Measurements from ENCODE around the gene TPGS1.
"Not testable (repeated sequence)": the region's sequence is repeated elsewhere in the genome, so short reads cannot be mapped to it uniquely, and the experiment has no call there.

The TPGS1 gene

DNA sequence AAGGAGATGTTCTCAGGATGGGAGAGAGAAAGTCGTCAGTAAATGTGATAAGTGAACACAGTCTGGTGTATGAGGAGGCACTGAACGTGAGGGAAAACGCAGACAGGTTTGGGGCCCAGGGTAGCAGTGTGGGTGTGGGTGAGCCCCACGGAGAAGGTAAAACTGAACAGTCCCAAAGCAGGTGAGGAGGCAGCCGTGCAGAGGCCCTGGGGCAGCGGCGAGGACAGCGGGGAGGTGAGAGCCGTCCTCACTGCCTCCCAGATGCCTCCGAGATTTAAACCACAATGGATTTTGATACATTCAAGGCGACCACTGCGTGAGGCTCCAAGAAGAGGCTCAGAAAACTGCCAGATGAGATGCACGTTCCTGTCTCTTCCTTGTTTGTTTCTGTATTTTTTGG lies 31.9 kb upstream of the TPGS1 start:
- DNase-seq (ENCODE audit: low read depth), result no peak

DNA sequence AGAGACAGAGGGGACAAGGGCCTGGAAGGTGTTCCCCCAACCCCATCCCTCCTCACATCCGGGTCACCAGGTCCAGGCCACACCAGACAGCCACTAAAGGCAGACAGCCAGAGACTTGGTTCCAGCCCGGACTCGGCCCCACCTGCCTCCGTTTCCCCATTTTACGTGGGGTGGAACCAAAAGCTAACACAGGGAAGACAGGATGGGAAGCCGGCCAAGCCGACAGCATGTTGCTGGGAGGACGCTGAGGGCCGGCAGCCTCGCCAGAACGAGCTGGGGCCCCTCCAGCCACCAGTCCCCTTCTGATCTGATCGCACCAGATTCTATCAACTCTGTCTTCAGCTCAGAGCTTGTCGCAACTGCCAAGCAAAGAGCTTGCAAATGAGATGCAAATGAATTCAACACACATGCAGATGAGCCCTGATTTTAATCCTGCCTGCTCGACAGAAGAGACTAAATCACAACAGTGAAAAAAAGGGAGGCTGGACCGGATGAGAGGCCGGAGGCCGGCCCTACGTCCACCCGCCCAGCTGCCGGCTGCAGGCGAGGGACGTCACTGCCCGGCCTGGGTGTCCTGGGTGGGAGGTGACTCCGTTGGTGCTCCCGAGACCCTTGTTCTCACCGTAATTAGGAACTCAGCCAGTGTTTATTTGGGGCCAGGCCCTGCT lies 28.9 kb upstream of the TPGS1 start:
- DNase-seq (ENCODE audit: low read depth), result no peak

DNA sequence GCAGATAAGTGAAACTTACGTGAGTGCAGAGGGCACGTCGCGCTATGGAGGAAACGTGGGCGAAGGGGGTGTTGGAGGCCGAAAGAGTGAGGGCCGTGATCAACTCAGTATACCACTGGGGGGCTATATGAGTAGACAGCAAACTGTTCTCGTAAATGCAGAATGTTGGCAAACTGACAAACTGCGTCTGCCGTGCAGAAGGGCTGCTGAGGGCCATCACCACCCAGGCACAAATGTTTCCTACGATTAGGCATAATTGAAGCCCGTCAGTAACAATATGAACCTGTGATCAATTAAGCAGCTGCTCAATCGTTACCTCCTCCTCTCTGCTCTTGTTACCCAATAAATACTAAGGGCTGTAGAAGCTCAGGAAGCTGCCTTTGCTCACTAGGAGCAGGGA lies 28.3 kb upstream of the TPGS1 start:
- no peak for DNase-seq (ENCODE audit: low read depth)

DNA sequence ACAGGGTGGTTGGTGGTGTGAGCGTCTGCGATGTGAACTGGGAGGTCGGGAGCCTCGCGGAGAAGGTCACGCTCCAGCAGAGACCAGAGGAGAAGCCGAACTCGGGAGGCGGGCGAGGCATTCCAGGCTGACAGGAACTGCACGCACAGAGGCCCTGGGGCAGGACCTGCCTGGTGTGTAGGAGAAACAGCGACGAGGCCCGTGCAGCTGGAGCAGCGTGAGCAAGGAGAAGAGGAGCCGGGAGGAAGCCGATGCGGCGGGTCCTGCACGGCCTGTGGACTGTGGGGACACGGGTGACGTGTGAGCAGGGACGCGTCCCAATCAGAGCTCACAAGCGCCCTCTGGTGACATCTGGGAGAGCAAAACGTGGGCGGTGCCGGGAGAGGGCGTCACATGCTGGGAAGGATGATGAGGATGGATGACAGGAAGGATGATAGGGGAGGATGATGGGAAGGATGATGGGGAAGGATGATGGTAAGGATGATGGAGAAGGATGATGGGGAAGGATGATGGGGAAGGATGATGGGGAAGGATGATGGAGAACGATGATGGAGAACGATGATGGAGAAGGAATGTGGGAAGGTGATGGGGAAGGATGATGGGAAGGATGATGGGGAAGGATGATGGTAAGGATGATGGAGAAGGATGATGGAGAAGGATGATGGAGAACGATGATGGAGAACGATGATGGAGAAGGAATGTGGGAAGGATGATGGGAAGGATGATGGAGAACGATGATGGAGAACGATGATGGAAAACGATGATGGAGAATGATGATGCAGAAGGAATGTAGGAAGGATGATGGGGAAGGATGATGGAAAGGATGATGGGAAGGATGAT lies 27.1 kb upstream of the TPGS1 start:
- no peak for DNase-seq (ENCODE audit: low read depth)

DNA sequence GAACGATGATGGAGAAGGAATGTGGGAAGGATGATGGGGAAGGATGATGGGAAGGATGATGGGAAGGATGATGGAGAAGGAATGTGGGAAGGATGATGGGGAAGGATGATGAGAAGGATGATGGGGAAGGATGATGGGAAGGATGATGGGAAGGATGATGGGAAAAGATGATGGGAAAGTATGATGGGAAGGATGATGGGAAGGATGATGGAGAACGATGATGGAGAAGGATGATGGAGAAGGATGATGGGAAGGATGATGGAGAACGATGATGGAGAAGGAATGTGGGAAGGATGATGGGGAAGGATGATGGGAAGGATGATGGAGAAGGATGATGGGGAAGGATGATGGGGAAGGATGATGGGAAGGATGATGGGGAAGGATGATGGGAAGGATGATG lies 26.2 kb upstream of the TPGS1 start:
- not testable (repeated sequence) for DNase-seq (ENCODE audit: low read depth)

DNA sequence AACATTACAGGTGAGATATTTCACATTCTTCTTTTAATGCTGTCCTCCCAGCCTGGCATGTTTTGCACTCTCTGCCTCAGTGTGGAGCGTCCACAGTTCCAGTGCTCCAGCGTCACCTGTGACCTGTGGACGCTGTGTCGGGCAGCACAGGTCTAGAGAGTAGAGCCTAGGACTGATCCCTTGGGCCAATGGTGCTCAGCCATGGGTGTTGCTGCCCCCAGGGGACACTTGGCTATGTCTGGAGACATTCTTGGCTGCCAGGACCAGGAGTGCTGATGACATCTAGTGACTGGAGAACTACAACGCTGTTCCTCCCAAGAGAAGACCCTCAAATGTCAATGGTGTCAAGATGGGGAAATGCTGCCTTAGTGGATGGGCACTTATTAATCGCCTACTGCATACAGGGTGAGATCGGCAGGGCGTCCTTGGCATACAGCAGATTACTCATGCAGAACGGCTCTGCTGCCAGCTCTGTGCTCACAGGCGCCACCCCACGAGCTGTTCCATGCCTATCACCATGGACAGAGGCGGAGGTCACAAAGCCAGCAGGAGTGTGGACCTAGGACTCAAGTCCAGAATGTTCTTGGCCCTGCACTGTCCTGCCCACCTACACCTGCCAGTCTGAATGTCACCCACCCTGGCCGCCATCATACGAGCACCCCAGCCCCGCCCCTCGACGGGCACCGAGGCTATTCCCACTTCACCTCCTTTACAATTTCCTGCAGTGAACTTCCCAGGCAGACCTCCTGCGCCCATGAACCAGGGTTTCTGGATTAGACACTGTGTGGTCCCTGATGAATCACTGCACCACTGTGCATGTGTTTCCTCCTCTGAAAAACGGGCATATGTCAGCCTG lies 24.9 kb upstream of the TPGS1 start:
- DNase-seq (ENCODE audit: low read depth), result no peak

DNA sequence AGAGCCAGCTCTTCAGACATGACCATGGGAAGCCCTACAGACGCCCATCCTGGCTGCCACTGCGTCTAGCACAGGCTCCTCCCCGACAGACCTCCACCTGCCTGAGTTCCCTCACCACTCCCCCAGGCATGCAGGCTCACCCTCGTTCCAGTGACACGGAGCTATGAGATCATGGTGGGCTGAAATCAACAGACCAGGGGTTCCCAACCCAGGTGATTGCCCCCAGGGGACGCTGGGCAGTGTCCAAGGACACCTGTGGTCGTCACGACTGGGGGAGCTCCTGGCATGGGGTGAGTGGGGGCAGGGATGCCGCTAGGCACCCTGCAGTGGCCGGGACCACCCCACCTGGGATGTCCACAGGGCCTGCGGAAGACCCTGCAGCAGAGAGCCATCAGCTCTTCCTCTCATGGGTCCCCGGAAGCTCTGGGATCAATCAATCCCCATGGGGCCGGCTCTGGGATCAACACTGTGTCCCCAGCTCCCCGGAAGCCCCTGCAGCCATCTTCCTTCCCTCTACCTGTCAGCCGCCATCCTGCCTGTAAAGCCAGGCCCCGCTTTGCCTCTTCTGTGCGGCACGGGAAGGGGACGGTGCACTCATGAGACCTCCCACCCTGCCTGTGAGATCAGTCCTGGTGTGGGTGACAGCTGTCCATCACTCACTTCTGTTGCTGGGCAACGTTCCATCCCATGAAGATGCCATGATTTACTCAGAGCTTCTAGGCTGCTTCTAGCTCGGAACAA lies 23.8 kb upstream of the TPGS1 start:
- no peak for DNase-seq (ENCODE audit: low read depth)

DNA sequence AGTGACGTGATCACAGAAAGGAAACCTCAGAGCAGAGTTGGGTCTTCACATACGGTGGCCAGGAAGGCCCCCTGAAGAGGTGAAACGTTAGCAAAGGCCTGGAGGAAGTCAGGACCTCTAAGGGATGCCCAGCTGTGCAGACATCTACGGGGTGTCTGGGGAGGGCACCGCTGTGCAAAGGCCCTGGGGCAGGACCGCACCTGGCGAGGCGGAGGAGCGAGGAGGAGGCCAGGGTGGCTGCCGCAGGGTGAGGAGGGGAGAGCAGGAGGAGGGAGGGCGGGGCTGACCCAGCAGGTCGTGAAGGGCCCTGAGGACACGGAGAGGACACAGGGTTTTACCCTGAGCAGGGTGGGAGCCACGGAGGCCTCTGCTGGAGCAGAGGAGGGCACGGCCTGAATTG lies 22.8 kb upstream of the TPGS1 start:
- DNase-seq (ENCODE audit: low read depth), result no peak

DNA sequence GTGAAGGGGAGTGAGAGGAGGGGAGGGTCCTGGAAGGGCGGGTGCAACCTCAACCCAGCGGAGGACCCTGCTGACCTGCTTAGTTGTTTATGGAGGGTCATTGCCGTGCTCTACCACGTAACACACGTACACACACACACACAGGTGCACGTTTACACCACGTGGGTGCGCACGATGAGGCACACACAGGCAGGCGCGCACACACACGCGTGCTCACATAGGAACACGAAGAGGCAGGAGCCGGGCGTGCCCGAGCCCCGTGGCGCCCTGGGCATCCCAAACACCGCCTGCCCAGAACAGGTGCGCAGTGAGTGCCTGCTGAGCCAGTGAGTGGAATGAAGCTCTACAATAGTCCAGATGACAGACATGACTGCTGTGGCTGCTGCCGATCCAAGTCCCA lies 22.2 kb upstream of the TPGS1 start:
- no peak for DNase-seq (ENCODE audit: low read depth)

DNA sequence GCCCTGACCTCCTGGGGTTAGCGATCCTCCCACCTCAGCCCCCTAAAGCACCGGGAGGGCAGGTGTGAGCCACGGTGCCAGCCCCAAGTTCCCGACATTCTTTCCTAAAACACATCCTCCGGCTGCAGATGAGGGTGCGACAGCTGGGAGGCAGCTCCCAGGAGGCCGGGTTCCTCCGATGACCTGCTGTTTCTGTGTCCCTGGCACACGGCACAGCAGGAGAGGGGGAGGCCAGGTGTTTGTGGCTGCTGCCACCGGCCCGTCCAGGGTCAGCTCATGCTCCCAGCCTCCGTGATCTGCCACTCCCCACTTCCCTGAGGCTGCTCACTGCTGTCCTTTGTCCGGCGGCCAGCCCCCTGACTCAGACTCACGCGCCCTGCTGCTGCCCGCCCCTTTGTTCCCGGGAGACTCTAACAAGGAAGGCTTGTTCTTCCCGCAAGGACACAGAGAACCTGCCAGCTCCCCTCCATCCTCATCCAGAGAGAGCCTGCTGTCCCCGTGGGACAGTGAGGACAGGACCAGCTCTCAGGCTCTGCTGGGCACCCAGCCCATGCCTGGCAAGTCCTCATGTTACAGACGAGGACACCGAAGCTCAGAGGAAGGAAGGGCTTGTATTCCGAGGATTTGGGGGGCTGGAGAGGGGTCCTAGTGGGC lies 21.6 kb upstream of the TPGS1 start:
- no peak for DNase-seq (ENCODE audit: low read depth)

DNA sequence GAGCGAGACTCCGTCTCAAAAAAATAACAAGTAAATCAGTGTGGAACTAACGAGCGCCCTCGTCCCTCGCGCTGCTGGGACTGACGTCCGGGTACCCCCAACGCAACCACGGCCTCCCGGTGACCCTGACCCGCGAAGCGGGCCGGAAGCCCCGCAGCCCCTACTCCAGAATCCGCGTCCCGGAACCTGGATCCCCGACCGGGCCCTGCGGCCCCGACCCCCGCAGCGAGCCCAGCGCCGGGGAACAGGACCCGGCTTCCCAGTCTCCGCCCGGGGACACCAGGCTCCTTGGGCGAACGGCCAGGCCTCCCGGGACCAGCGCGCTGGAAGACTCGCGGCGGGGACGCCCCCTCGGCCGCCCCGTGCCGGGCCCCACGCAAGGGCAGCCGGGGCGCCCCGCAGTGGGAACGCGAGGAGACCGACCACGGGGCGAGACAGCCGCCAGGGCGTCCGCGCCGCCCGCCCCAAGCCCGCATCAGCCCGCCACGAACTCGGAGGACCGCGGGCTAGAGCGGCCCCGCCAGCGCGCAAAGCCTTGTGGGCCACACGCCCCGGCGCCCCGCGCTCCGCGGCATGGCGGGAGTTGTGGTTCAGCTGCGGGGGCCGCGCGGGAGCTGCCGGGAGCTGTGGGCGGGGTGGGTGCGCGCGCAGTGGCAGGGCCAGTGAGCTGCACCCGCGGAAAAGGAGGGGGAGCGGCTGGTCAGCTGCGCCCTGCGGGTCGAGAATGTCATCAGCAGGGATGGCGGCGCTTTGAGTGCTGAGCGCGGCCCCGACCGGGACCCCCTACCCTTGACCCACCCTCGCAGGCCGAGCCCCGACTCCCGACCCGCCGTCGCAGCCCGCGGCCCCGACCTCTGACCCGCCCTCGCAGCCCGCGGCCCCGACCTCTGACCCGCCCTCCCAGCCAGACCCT lies 18.5 kb upstream of the TPGS1 start:
- peak; percentile 90 for DNase-seq (ENCODE audit: low read depth)

DNA sequence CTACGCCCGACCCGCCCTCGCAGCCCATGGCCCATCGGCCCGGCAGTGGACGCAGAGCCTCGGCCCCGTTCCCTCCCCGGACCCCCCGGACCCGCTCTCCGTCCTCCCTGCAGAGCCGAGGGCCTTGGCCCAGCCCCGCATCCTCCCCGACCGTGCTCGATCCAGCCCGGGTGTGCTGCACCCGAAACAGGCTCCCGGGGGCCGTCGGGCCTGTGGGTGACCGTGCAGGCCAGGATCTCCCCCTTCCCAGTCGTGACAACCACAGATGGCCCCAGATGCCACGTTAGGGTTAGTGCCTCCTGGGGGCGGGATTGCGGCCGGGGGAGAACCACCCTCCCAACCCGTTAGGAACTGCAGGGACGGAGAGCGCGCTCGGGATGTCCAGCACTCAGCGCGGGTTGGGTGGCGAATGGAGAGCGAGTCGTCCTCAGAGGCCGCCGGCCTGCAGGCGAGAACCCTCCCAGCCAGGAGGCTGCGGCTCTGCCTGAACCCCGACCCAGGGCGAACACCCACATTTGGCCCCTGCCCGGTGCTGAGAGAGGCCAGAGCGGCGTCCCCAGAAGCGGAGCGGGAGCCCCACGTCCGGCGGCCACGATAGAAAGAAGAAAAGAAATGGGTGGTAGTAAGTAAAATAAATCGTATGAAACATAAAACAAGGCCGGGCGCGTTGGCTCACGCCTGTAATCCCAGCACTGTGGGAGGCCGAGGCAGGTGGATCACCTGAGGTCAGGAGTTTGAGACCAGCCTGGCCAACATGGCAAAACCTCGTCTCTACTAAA lies 17.7 kb upstream of the TPGS1 start:
- no peak for DNase-seq (ENCODE audit: low read depth)

DNA sequence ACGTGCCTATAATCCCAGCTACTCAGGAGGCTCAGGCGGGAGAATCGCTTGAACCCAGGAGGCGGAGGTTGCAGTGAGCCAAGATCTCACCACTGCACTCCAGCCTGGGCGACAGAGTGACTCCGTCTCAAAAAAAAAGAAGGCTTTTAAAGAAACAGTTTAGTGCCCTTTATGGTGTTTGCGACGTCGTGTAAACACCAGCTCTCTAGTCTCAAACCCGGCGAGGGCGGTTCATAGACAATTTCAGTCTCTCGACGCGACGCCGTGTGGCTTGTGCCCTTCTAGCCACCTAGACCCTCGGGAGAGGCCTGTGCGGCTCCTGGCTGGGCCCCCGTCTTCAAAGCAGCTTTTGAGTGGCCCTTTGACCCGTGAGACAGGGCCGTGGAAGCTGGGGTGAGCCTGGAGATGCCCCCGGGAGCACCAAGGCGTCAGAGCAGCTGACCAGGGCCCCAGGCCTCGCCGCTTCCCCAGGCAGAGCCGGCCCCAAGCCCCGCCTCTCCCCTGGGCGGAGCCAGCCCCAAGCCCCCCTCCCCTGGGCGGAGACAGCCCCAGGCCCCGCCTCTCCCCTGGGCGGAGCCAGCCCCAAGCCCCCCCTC lies 16.1 kb upstream of the TPGS1 start:
- DNase-seq (ENCODE audit: low read depth), result no peak

DNA sequence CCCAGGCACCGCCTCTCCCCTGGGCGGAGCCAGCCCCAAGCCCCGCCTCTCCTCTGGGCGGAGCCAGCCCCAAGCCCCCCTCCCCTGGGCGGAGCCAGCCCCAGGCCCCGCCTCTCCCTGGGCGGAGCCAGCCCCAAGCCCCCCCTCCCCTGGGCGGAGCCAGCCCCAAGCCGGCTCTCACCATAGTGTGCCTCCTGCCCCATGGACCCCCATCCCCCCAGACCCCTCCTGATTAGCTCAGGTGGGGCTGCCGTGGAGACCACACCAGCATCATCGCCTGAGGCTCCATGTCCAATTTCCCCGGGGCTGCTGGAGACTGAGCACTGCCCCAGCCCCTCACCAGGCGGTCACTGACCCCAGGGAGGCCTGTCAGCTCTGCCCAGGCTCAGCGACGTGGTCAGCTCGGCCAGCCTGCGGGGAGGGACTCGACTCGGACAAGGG lies 15.2 kb upstream of the TPGS1 start:
- no peak for DNase-seq (ENCODE audit: low read depth)

DNA sequence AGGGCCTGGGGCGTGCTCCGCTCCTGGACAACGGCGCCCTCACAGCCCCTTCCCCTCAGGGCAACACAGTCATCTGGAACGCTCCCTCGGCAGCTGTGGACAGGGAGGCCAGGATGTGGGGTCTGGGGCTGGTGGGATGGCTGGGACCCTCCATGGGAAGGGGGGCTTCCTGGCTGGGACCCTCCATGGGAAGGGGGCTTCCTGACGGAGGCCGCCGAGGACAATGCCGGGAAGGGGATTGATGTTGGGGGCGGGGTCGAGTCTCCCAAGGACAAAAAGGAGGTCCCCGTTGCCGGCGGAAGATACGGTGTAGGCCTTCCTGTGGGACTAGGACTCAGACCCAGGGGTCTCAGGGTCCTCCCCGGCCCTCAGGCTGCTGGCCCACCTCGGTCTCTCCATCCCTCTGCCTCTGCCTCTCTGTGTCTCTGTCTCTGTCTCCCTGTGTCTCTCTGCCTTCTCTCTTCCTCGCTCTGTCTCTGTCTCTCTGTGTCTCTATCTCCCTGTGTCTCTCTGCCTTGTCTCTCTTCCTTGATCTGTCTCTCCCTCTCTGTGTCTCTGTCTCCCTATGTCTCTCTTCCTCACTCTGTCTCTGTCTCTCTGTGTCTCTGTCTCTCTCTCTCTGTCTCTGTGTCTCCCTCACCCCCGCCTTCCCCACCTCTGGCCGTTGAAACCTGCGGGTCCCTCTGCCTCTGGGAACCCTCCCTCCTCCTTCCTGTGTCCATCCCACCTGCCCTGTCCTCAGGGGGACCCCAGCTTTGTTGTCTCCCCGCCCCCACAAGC lies 13.7 kb upstream of the TPGS1 start:
- no peak for DNase-seq (ENCODE audit: low read depth)

DNA sequence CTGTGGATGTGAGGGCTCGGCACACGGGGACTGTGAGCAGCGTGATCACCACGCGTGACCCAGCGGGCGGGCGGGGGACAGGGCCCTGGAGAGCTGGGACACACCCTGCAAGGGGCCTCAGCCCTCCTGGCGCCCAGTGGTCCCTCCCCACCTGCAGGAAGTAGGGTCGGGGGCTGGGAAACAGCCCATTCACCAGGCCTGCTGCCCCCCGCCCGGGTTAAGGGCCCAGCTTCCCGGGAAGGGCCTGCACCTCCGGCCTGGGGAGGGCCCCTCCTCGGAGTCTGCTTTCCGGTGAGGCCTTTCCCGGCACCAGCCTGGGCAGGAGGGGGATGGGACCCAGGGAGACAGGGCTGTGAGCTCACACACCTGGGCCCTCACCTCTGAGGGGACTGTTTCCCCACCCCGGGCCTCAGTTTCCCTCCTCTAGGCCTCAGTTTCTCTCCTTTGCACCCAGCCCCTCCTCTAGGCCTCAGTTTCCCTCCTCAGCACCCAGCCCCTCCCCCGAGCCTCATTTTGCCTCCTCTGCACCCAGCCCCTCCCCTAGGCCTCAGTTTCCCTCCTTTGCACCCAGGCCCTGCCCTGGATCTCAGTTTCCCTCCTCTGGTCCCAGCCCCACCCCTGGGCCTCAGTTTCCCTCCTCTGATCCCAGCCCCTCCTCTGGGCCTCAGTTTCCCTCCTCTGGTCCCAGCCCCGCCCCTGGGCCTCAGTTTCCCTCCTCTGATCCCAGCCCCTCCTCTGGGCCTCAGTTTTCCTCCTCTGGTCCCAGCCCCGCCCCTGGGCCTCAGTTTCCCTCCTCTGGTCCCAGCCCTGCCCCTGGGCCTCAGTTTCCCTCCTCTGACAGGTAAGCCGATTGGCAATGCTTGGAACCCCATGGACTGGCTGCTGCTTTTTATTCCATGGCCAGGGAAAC lies 12.9 kb upstream of the TPGS1 start:
- DNase-seq (ENCODE audit: low read depth), result no peak

DNA sequence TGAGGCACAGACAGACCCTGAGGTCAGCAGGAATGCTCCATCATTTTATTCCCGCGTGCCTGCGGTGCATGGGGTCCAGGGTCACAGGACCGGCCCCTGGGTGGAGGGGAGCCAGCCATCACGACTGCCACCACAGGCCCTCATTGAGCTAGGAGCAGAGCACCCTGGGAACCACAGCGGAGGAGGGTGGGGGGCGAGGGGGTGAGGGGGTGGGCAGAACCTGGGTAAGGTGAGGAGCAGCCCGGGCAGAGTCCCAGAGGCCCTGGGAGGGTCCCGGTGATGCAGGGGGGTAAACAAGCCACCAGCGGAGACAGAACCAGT lies 12.3 kb upstream of the TPGS1 start:
- no peak for DNase-seq (ENCODE audit: low read depth)

Data from stimulated activated CD8-positive, alpha-beta memory T cell treated with anti-CD3 and anti-CD28 coated beads, Interleukin-12 subunit alpha, Interleukin-12 subunit beta, amount 100 ng/mL, for 4 hours (primary cell).